GM06990 (cell line): ENCODE results near the gene NEK6.

Experiments
- DNase-seq: peaks from one replicate; pipeline ENCODE4 v3.0.0-alpha.2; 2011; ENCODE audit not compliant: insufficient read length; ENCODE audit errors: extremely low read depth
- H3K27me3 ChIP-seq: replicated peaks from 2 replicates; pipeline ENCODE4 v1.6.0; 2011; ENCODE audit warnings: low read length; ENCODE audit not compliant: control insufficient read depth, insufficient read depth
- H3K36me3 ChIP-seq: 2 replicates; pipeline ENCODE4 v1.5.1; 2011; ENCODE audit warnings: low read length; ENCODE audit not compliant: control insufficient read depth, insufficient read depth
- H3K4me3 ChIP-seq: replicated peaks from 2 replicates; pipeline ENCODE4 v1.5.1; 2011; ENCODE audit warnings: low read depth, mild to moderate bottlenecking, control low read depth, low read length
- CTCF ChIP-seq: IDR thresholded peaks from 2 replicates; pipeline ENCODE4 v1.5.1; 2011; ENCODE audit warnings: low read length, control low read depth, mild to moderate bottlenecking, inconsistent platforms; ENCODE audit not compliant: insufficient read depth, poor library complexity, severe bottlenecking

The NEK6 gene

DNA sequence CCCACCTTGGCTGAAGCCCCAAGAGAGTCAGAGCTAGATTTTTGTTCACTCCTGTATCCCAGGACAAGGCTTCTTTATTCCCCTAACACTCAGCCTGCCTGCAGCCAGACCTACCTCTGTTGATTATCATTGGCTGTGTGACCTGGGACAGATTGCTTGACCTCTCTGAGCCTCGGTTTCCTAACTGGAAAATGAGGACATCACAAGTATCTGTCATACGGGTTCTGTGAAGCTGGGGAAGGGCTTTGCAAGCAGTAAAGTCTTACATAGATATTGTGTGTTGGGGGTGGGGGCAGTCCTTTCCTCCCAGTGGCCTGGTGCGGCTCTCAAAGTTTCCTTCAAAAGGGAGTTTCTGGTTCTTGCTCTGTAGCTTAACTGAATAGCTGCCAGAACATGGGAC, 2.5 kb upstream of the NEK6 start:
- no peak for TF ChIP-seq CTCF
- H3K4me3 ChIP-seq: no peak overlapping the region
- H3K27me3 ChIP-seq: no peaks in the 10 kb centered on the region
- no peak for DNase-seq
- no peaks in the 10 kb centered on the region; the same call in 1 of the 2 replicates for H3K36me3 ChIP-seq

DNA sequence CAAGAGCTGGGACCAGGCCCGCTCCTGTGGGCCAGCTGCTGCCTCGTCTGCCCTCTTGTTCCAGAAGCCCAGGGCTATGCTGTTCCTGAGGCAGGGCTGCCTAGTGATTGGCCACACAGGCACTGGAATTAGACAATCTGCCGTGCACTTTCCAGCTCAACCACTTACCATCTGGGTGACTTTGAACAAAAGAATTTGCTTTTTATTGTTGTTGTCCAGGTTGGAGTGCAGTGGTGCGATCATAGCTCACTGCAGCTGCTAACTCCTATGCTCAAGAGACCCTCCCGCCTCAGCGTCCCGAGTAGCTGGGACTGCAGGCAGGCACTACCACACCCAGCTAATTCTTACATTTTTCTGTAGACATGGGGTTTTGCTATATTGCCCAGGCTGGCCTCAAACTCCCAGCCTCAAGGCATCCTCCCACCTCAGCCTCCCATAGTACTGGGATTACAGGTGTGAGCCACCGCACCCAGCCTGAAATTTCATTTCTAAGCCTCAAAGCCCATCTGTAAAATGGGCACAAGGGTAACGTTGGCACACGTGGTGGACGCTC, 1.2 kb upstream of the NEK6 start:
- TF ChIP-seq CTCF: no peak
- Histone ChIP-seq H3K36me3 (peaks cover 2% of the 10 kb centered on the region; the same call in 1 of the 2 replicates), H3K27me3 (no peaks in the 10 kb centered on the region), H3K4me3 (peak overlapping the region; percentile 76)
- no peak for DNase-seq

DNA sequence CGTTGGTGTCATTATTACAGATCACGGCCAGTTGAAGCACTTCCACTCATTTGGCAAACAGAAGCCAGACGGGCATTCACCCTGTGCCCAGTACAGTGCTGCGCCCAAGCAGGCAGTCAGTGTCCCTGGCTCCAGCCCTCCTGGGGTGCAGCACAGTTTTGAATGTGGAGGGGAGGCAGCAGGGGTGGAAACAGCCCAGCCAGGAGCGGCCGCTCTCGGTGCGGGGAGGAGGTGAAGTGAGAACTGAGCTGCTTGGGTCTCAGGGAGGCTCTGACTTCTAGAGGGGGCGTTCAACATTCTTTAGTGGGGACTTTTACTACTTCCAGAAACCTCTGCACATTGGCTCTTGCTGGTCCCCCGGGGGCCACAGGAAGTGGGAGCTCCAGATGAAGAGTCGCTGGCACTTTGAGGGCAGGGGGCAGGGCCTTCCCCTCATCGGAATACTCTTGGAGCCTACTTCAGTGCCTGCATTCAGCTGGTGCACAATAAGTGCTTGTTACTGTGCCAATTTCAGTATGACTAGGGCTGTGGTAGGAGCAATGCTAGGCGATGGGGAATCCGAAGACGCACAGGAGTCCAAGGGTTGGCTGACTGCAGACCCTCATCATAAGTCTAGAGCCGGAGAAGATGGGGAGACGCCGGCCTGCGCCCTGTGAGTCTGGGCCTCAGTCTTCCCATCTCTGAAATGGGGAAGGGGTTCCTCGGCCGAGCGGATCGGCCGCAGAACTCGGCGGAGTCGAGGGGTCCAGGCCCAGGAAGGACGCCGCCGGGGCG, 492 bp upstream of the NEK6 start:
- TF ChIP-seq CTCF: no peak
- no peaks in the 10 kb centered on the region for H3K27me3 ChIP-seq
- H3K36me3 ChIP-seq: peaks cover 2% of the 10 kb centered on the region
- DNase-seq: peak; percentile 74
- peak overlapping the region; percentile 76 for H3K4me3 ChIP-seq

- DNase-seq: no peak
- no peak for TF ChIP-seq CTCF
Measured at GRCh38 chr9:124258607-124259157, 933 bp downstream of the NEK6 start.

DNA sequence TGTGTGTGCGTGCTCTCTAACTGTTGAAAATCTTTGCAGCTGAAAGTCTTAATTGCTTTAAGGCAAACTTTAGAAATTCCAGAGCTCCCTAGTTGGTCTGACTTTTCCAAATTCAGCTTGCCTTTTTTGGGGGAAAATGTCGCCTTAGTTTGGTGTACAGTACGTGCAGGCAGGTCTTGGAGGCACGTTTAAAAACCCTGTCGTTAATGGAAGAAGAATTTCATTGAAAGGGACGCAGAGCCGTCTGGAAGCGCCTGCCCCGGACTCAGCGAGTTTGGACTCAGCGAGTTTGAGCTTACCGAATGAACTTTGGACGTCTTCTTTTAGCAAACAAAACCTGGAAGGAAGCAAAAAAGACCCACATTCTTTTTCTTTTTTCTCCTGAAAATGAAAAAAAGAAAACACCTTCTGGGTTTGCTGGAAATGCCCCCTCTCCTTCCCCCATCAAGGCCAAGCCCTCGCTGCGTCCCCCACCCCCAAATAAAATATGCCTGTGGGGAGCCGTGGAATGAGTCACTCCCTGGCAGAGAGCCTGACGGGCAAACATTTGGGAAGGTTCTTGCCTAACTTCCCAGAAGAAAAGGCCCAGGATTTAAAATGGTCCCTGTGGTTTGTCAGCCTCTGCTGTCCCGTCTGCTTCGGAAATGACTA, 1.5 kb downstream of the NEK6 start:
- no peak for DNase-seq
- H3K4me3 ChIP-seq: peak overlapping the region; percentile 100
- H3K36me3 ChIP-seq: peaks cover 5% of the 10 kb centered on the region
- no peaks in the 10 kb centered on the region for H3K27me3 ChIP-seq
- TF ChIP-seq CTCF: no peak

More at GRCh38 chr9:124258607-124259157, 933 bp downstream of the NEK6 start:
- no peaks in the 10 kb centered on the region for H3K27me3 ChIP-seq
- H3K4me3 ChIP-seq: peak overlapping the region; percentile 100
- H3K36me3 ChIP-seq: peaks cover 2% of the 10 kb centered on the region
